ENCODE results near the gene HGS.

The HGS gene

DNA sequence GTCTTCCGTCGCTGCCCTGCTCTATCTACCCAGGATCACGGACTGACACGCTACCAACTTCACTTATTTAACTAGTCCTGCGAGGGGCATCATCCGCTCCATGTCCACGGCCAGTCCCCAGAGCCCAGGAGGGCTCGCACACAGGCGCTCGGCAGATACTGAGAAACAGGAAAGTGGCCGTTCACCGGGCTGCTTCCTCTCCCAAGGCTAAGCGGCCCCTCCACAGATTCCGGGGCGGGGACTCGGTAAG lies 17.8 kb upstream of the HGS start:
- Histone ChIP-seq H3K4me3 (replicated peaks; ENCODE audit: low read depth, low read length) (peak overlapping the region; percentile 97), H3K27me3 (replicated peaks; ENCODE audit: control insufficient read depth, insufficient read depth, low read length) (no peaks in the 10 kb centered on the region), H3K36me3 (ENCODE audit: control insufficient read depth, insufficient read depth, low read length) (peaks cover 16% of the 10 kb centered on the region)
- no peak for TF ChIP-seq CTCF (IDR thresholded peaks at IDR 0.05; ENCODE audit: insufficient read depth, low read length, poor library complexity, severe bottlenecking)
- DNase-seq (ENCODE audit: extremely low read depth, insufficient read length), result no peak

GRCh38 chr17:81666342-81667191 lies 17.2 kb upstream of the HGS start, which contains the start of the genes CCDC137 and OXLD1:
Gene CCDC137 (plus strand): TSS chr17:81666737. CDS start chr17:81666767, 30 bp downstream.
Gene OXLD1 (minus strand): TSS chr17:81666605. CDS start chr17:81666577, 28 bp downstream.
- DNase-seq (ENCODE audit: extremely low read depth, insufficient read length), result peak; percentile 95
- peak within 1 kb of the TSS; percentile 97 for H3K4me3 ChIP-seq (replicated peaks; ENCODE audit: low read depth, low read length)
- TF ChIP-seq CTCF (IDR thresholded peaks at IDR 0.05; ENCODE audit: insufficient read depth, low read length, poor library complexity, severe bottlenecking), result no peak
- H3K27me3 ChIP-seq (replicated peaks; ENCODE audit: control insufficient read depth, insufficient read depth, low read length), result no peaks in the 10 kb centered on the region
- H3K36me3 ChIP-seq (ENCODE audit: control insufficient read depth, insufficient read depth, low read length), result peaks cover 20% of the 10 kb centered on the region

DNA sequence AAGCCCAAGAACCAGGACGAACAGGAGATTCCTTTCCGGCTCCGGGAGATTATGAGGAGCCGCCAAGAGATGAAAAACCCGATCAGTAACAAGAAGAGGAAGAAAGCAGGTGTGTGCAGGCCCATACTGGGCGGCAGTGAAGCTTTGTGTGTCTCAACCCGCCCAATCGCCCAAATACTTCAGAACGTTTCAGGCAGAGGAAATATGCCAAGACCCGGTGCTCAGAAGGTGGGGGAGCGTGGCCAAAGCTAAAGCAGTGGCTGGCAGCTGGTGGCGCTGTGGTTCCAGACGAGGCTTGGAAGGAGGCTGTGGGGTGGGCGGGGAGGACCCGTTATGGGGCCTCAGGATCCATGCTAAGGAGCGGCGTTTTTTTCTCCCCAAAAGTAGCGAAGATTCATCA lies 16.1 kb upstream of the HGS start:
- Histone ChIP-seq H3K27me3 (replicated peaks; ENCODE audit: control insufficient read depth, insufficient read depth, low read length) (no peaks in the 10 kb centered on the region), H3K36me3 (ENCODE audit: control insufficient read depth, insufficient read depth, low read length) (peaks cover 31% of the 10 kb centered on the region), H3K4me3 (replicated peaks; ENCODE audit: low read depth, low read length) (peak overlapping the region; percentile 13; the same call in 1 of the 2 replicates)
- TF ChIP-seq CTCF (IDR thresholded peaks at IDR 0.05; ENCODE audit: insufficient read depth, low read length, poor library complexity, severe bottlenecking), result peak; percentile 18
- no peak for DNase-seq (ENCODE audit: extremely low read depth, insufficient read length)

- TF ChIP-seq CTCF (IDR thresholded peaks at IDR 0.05; ENCODE audit: insufficient read depth, low read length, poor library complexity, severe bottlenecking), result no peak
- H3K27me3 ChIP-seq (replicated peaks; ENCODE audit: control insufficient read depth, insufficient read depth, low read length), result no peaks in the 10 kb centered on the region
- no peak overlapping the region for H3K4me3 ChIP-seq (replicated peaks; ENCODE audit: low read depth, low read length)
- no peak for DNase-seq (ENCODE audit: extremely low read depth, insufficient read length)
- H3K36me3 ChIP-seq (ENCODE audit: control insufficient read depth, insufficient read depth, low read length), result peaks cover 33% of the 10 kb centered on the region
Observed at GRCh38 chr17:81672504-81672903, 11.3 kb upstream of the HGS start.

GRCh38 chr17:81672954-81673353 lies 10.9 kb upstream of the HGS start:
- peaks cover 33% of the 10 kb centered on the region for H3K36me3 ChIP-seq (ENCODE audit: control insufficient read depth, insufficient read depth, low read length)

More at GRCh38 chr17:81672954-81673353, 10.9 kb upstream of the HGS start:
- no peak for DNase-seq (ENCODE audit: extremely low read depth, insufficient read length)
- TF ChIP-seq CTCF (IDR thresholded peaks at IDR 0.05; ENCODE audit: insufficient read depth, low read length, poor library complexity, severe bottlenecking), result no peak
- H3K4me3 ChIP-seq (replicated peaks; ENCODE audit: low read depth, low read length), result no peak overlapping the region
- H3K27me3 ChIP-seq (replicated peaks; ENCODE audit: control insufficient read depth, insufficient read depth, low read length), result no peaks in the 10 kb centered on the region
